ENCODE measurements around the gene PKIG. TPM values are rescaled to one million over a fixed set of nuclear protein-coding genes. Genes with fewer than 3 reads are reported as not detected.
"Not testable (repeated sequence)": the region's sequence is repeated elsewhere in the genome, so short reads cannot be mapped to it uniquely, and the experiment has no call there.

The PKIG gene
- polyA plus RNA-seq, 4 donors, result 57.3 to 70.8 (median 63.0) TPM

DNA sequence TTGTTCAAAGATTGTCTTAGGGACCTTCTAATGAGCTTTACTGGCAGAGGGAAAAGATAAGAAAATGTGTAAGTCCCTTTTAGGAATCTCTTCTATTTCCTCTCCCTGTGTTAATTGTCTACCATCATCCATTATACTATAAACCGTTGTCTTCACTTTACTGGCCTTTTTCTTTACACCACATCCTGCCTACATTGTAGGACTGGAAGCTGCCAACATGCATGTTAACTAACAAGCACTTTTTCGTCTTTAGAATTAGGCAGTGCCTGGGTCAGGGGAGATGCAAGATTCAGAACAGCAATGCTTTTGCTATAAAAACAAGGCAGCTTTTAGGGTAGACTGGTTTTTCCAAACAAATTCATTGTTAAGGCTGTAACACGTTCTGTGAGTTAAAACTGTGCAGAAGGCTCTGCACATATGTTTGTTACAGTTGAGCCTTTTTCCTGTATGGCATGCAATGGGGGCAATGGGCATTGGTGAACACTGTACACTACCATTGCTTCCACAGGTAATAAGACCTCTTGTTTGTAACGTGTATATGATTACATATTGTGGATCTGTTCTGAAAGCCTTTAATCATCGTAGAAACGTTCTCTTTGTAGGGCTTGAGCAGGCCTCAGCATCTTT, 10.9 kb upstream of the PKIG start:
- DNase-seq (ENCODE audit: low read depth in 4 of 4, low spot score in 2 of 4), result no peak

DNA sequence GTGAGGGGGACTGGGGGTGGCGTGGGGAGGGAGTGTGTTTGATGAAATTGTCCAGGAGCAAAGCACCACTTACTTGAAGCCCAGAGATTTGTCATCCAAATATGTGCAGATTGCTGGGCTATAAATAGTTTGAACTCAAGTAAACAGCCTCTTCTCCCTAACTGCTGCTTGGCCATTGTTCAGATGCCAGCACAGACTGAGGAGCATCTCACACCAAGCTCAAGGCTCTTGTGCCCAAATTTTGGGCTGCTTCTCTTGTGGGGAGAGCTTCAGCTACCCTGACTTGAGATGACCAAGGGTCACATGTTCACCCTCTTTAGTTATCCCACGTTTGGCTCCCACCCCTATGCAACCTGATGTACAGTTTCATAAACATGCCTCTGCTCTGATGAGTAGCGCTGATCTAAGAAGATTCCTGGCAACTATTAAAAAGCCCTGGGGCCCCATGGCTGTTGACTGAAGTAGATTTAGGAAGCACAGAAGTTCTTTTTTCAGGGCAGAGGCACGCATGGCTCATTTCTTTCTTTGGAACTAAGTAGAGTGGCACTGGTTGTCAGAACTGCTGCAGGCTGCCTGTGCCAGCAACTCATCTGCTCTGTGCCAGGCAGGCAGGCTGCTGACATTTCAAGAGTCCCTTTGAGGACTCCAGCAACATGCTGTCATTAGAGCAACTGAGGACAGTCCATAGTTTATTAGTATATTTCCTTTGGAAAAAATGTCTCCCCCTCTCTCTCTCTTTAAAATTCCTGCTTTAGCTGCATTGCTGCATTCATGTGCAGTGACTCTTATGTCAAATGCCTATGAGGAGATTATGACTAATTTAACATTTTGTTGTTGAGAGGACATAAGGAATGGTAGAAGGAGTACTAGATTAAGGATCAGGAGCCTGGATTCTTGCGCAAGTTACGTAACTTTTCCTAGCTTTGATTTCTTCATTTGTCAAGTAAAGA, 9.6 kb upstream of the PKIG start:
- DNase-seq (ENCODE audit: low read depth in 4 of 4, low spot score in 2 of 4), result no peak

DNA sequence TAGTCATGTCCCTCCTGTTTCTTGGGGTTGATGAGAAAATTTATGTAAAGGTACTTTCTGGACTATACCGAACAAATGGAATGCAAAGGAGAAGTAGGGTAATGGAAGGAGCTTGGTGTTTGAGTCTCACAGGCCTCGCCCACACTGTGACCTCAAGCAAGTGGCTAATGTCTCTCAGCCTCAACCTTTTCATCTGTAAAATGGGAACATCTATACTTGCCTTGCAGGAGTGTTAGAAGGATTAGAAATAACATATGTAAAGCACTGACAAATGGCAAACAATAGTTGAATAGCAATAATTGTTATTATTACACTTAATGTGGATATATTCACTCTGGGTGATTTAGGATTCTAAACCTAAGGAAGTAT, 8.9 kb upstream of the PKIG start:
- DNase-seq (ENCODE audit: low read depth in 4 of 4, low spot score in 2 of 4), result no peak

DNA sequence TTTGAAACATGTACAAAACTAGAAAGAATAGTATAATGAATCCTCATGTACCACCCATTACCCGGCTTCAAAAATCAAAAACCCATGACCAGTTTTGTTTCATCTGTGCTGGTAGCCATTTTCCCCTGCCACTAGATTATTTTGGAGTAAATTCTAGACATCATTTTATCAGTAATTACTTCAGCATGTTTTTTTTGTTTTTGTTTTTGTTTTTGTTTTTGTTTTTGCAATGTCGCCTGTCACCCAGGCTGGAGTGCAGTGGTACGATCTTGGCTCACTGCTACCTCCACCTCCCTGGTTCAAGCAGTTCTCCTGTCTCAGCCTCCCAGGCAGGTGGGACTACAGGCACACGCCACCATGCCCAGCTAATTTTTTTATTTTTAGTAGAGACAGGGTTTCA, 8.0 kb upstream of the PKIG start:
- DNase-seq (ENCODE audit: low read depth in 4 of 4, low spot score in 2 of 4), result no peak

DNA sequence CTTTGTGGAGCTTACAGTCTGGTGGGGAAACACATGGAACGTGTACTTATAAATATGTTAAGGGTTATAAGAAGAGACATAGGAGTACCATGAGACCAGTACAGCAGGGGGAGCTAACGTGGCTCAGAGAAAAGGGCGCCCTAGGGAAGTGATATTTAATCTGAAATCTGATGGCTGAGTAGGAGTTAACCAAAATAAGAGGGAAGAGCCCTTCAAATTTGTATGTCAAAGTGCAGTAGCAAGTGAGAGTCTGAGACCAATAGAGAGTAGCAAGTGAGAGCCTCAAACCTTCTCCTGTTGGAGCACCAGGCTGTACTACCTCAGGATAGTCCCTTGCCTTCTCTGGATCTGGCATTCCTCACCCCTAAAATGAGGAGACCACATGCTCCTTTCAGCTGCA, 6.1 kb upstream of the PKIG start:
- DNase-seq (ENCODE audit: low read depth in 4 of 4, low spot score in 2 of 4), result no peak

DNA sequence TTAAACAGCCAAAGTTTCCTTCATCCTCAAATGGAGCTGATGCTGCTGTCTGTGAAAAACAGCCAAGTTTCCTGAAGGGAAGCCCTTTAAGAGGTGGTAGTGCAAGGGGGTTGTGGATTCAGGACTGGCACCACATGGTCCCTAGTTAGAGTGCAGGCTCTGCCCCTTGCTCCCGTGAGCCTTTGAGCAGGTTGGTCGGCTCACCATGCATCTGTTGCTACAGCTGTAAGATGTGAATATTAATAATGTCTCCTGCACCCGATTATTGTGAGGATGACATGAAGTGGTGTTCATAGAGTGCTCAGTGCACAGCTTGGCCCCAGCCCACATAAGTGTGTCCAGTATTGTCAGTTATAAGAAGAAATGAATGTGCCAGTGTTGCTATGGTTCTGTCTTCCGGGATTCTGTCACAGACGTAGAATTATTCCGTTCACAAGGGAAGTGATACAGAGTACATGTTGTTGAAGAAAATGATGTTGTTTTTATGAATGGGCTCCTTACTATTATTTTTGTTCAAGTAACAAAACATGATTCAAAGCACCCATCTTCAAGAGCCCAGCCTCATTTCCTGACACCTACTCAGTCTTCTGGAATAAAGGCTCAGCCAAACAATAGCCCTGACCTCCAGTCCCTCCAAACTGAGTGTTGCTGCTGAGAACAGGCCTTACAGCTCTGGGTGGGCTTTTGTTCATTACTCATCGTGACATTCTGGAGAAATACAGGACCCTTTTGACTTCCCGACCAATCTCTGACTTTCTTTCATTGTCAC, 2.9 kb upstream of the PKIG start:
- no peak for DNase-seq (ENCODE audit: low read depth in 4 of 4, low spot score in 2 of 4)

DNA sequence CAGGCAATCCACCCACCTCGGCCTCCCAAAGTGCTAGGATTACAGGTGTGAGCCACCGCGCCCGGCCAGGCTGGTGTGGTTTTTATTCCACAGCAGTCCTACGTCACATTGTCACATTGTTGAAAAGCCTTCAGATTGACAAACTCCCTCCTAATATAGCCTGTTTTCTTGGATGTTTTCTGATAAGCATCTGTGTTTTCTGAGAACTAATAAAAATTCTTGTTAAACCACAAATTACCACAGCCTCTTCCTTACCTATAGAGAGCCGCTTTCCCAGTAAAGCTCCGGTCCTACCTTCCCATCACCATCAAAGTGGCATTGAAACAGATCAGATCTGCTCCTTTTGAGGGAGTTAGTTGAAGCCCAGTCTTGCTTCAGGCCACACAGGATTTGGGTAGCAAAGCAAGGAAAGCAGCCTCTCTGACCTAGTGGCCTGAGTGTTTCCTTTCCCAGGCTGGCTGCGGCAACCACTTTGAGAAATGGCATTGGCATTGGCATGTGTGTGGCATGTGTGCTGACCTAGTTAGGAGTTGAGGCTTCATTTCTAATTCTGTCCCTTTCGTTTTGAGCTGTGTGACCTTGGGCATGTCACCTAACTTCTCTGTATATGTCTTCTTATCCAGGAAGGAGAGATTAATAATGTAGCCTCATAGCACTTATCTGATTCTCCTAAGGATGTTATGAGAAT, 1.7 kb upstream of the PKIG start:
- DNase-seq (ENCODE audit: low read depth in 4 of 4, low spot score in 2 of 4), result no peak

DNA sequence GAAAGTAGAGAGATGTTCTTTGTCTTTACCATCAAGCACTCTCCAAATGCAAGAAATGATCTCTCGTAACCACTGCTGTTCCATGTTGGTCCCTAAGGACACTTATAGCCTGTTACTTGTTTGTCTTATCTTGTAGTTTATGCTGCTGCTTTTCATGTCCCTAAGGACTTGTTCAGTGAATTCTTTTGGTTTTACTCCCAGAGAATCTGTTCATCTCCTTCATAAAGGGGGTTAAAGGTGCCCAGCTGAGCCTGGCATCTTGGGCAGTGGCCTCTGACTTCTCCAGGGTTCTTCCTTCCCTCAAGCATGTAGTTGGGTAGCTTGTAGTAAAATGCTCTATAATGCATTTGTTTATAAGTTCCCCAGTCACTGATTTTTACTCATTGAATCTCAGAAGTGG, 864 bp upstream of the PKIG start:
- DNase-seq (ENCODE audit: low read depth in 4 of 4, low spot score in 2 of 4), result no peak

DNA sequence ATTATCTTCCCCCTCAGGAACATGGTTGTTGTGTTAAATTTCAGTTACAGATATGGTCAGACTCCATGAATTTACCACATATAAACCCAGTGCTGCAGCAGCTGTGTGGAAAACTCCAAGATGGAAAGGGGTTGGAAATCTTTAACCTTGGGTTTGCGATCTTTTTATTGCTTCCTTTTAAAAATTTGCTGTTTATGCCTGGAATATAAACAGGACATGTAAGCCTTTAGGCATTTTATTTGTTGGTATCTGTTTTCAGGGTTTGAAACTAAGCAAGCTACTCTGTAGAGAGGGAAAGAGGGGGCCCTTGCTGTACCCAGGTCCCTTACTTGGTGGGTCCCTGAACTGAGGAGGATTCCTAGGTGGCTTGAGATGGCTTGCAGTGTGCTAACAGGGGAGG, 778 bp downstream of the PKIG start:
- no peak for DNase-seq (ENCODE audit: low read depth in 4 of 4, low spot score in 2 of 4)

DNA sequence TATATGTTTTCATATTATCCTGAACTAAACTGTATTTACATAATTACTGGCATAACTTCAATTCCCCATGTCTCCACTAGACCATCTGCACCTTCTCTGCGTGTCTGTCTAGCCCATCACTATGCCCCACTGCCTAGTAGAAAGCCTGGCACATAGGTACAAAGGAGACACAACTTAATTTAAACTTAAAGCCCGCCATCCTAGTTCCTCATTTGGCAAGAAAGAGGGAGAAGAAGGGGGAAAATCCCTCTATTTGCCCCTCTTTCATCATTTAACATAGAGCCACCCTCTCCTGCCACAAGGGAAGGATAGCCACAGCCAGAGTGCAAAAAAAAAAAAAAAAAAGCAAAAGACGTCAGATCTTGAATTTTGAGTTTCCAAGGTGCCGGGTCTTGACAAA, 1.8 kb downstream of the PKIG start:
- DNase-seq (ENCODE audit: low read depth in 4 of 4, low spot score in 2 of 4), result no peak

DNA sequence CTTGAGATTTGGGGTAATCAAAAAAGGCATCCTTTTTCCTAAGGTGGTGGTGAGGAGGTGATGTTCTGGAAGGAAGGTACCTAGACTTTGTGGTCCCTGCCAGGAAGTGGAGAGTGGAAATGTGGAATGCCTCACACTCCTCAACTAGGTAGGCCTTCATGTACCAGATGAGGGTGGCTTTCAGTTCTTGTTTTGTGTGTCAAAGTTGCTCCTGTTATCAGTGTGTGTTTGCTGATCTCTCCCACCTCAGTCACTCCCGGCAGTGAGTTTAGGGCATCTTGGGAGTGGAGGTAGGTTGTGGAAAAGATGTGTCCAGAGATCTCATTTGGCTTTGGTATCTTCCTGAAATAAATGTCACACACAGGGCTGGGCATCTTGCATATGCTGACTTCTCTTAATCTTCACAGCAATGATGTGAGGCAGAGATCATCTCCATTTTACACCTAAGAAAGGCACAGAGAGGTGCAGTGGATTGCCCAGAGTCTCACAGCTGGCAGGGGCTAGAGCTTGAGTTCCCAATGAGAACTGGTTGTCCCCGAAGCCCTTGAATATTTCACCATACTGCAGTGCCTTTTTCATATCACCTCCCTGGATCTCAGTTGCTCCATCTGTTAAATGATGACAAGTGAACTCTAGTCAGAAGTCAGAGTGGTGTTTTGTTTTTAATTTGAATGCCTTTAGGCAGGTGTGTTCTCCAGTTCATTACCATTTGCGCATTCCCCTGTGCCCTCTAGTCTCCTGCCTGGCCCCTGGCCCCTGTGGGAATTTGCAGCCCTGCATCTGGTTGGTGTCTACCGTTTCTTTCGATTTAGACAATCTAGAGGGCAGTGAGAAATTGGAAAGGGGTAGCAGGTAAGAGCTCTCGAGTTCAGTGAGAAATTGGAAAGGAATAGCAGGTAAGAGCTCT, 2.9 kb downstream of the PKIG start:
- DNase-seq (ENCODE audit: low read depth in 4 of 4, low spot score in 2 of 4), result no peak

DNA sequence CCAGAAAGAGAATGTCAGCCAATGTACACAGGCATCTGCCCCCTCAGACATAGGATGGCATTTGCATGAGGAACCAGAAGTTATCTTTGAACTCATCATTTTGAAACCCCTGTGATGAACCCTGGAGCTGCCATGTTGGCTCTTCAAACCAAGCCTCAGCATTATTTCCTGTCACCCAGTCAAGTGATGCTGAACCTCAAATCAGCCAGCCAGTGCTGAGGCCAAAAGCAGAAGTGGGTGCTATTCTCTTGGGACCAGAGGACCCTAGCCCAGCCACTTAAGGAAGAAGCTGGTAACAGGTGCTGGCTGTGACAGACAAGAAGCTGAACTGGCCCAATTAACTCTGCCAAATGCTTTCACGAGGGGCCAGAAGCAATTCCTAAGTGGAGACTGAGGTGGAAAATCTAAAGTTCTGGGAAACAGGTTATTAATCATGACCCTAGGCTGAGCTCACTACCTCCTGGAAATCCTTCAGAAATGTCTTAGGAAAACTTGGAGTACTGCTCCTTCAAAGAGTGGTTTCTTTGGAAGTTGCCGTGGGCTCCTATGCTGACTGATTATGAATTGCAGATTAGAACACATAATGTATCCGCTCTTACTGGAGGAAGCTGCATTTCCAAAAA, 4.0 kb downstream of the PKIG start:
- DNase-seq (ENCODE audit: low read depth in 4 of 4, low spot score in 2 of 4), result no peak

DNA sequence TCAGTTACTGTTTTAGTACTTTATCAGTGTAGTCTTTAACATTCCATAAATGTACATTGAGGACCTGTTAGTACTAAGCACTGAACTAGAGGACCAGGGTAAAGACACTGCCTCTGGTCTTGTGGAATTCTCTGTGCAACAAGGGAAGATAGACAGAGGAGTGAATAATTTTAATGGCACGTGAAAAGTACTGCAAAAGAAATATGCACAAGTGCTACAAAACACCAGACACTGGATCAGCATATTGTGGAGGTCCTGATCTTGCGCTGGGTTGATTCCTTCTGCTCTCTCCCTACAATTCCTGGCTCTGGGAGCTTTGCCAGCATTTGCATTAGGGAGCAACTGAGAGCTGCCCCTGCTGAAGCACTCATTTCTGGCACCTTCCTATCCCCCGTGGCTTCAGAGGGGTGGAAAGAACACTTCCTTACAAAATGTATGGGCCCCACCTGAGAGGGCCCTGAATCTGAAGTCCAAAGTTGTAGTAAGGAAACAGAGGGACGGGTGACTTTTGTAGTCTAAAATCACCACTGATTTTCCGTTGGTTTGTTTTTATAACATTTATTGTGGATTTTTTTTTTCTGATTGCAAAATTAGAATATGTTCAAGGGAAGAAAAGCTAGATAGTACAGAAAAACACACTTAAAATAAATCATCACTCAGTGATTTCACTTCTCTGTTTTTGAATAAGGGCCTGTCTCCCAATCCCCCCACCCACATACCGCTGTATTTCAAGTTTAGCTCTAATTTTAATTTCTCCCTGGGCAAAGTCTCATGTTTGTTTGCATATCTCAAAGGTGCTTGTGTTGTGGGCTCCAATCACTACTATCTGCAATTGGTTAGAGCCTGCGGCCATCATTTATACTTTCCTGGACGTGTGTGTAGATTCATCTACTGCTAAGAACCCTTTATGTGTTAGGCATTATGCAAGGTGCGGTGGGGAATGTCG, 4.9 kb downstream of the PKIG start:
- no peak for DNase-seq (ENCODE audit: low read depth in 4 of 4, low spot score in 2 of 4)

DNA sequence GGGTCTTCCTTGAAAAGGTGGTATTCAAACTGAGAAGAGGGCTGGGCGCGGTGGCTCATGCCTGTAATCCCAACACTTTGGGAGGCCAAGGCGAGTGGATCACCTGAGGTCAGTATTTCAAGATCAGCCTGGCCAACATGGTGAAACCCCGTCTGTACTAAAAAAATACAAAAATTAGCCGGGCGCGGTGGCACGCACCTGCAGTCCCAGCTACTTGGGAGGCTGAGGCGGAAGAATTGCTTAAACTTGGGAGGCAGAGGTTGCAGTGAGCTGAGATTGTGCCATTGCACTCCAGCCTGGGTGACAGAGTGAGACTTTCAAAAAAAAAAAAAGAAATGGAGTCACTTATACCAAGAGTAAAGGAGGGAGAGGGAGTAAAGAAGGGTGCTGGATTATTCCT, 5.9 kb downstream of the PKIG start:
- not testable (repeated sequence) for DNase-seq (ENCODE audit: low read depth in 4 of 4, low spot score in 2 of 4)

DNA sequence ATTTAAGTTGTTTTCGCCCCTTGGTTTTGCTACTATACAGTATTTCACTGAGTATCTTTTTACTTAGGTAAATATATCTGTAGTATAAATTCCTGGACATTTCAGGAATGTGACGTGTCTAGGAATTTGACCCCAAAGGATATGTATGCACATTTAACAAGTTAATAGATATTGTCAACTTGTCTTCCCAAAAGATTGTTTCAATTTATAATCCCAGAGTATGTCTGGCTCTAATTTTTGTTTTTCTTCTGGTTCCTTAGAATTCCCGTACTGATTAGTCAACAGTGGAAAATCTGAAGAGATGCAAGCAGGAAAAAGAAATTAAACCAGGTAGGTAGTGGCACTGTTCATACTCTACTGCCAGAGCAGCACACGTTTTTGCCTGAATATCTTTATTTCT, 7.2 kb downstream of the PKIG start:
- no peak for DNase-seq (ENCODE audit: low read depth in 4 of 4, low spot score in 2 of 4)

DNA sequence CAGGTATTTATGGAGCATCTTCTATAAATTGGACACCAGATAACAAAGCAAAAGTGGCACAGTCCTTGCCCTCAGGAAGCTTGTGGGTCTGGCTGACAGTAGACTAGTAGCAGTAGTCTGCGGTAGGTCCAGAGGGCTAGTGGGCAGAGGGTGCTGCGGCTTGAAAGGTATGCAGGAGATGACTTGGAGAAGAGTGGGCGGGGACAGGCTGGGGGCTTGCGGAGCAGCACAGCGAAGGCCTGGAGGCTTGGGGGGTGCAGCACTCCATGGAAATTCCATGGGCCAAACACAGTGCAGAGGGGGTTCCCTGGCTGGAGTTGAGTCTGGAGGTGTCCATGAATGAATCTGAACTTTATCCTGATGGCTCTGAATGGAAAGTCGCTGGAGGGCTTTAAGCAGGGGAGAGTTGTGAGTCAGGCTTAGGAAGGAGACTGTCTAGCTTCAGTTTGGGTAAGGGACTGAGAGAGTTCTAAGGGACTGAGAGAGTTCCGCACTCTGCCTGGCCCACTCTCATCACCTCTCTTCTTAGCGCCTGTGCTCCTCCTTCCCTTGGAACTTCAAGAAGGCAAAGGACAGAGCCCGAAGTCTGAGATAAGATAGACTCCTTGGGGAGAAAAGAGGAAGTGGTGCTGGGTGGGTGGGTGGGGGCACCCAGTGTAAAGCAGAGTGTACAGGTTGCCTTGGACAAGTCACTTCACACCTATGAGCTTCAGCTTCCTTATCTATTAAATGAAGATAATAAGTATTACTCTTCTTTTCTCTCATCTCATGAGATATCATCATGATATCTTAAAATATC, 8.8 kb downstream of the PKIG start:
- DNase-seq (ENCODE audit: low read depth in 4 of 4, low spot score in 2 of 4), result no peak

DNA sequence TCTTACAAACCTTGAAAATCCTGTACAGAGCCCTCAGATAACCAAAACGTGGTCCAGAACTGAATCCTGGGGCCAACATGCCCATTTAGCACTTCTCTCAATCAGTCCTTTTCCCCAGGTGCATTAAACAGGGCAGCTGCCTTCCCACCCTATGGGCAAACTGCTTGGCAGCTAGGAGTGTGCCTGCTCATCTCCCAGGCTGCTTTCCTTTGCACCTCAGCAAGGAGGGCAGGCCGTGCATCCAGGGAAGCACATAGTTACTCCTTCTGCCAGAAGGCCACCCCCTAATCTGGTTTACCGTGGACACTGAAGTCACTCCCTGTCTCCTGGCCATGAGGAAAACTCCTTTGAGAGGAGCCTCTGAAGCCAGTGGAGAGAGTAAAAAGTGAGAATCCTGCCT, 10.0 kb downstream of the PKIG start:
- DNase-seq (ENCODE audit: low read depth in 4 of 4, low spot score in 2 of 4), result no peak

DNA sequence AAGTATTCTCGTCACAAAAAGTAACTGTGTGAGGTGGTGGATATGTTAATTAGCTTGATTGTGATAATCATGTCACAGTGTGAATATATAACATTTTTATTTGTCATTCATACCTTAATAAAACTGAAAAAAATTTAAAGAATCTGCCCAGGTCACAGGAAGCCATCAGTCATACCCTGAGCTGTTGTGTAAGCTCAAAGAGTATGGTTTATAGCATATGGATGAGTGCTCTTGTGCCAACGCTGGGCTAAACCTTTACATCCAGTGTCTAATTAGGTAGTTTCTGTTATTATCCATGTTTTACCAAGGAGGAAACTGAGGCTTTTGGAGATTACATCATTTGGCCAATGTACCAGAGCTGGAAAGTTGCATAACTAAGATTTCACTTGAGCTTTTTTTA, 11.4 kb downstream of the PKIG start:
- no peak for DNase-seq (ENCODE audit: low read depth in 4 of 4, low spot score in 2 of 4)

All from left renal cortex interstitium (tissue), 4 donors.